Lung (tissue), 12 donors: Measurements from ENCODE around the gene PSMC4. TPM values are rescaled to one million over a fixed set of nuclear protein-coding genes. Genes with fewer than 3 reads are reported as not detected.

Source experiments
- ATAC-seq: fragments of 200-7000 bp; cut with Tn5 transposase; one replicate; pipeline ENCODE4 v1.9.1; 2020; ENCODE audit warnings: moderate number of reproducible peaks; ENCODE audit not compliant: insufficient read depth, low FRiP score
- DNase-seq, 3 donors: peaks; one replicate each; pipeline ENCODE4 v3.0.0-alpha.2; 2013 to 2017
- H3K27ac ChIP-seq, 2 donors: one replicate each; pipeline ENCODE4 v1.5.1; 2013; ENCODE audit warnings: mild to moderate bottlenecking in 2 of 2, moderate library complexity in 2 of 2, control low read depth in 1 of 2, inconsistent platforms in 1 of 2, low read depth in 1 of 2, low read length in 1 of 2
- H3K27me3 ChIP-seq, 3 donors: one replicate each; pipeline ENCODE4 v1.5.1; 2013; ENCODE audit warnings: low read length in 2 of 3; ENCODE audit not compliant: control insufficient read depth in 3 of 3, insufficient read depth in 3 of 3
- H3K36me3 ChIP-seq, 4 donors: one replicate each; pipeline ENCODE4 v1.5.1; 2013; ENCODE audit warnings: low read length in 4 of 4, mild to moderate bottlenecking in 1 of 4, moderate library complexity in 1 of 4; ENCODE audit not compliant: control insufficient read depth in 4 of 4, insufficient read depth in 4 of 4
- H3K4me1 ChIP-seq, 5 donors: one replicate each; pipeline ENCODE4 v1.5.1; 2013; ENCODE audit warnings: low read length in 5 of 5, mild to moderate bottlenecking in 2 of 5, moderate library complexity in 1 of 5; ENCODE audit not compliant: control insufficient read depth in 5 of 5, insufficient read depth in 5 of 5
- H3K4me3 ChIP-seq: one replicate; pipeline ENCODE4 v1.5.1; 2013; ENCODE audit warnings: mild to moderate bottlenecking, control low read depth, moderate library complexity
- H3K9ac ChIP-seq, 2 donors: one replicate each; pipeline ENCODE4 v1.5.1; 2013; ENCODE audit warnings: low read length in 2 of 2, control low read depth in 1 of 2; ENCODE audit not compliant: insufficient read depth in 1 of 2
- H3K9me3 ChIP-seq, 4 donors: one replicate each; pipeline ENCODE4 v1.5.1; 2013; ENCODE audit warnings: low read length in 3 of 4, mild to moderate bottlenecking in 1 of 4, moderate library complexity in 1 of 4; ENCODE audit not compliant: control insufficient read depth in 4 of 4, insufficient read depth in 3 of 4
- WGBS, 2 donors: extraction: QIAGEN DNeasy Blood & Tissue Kit; methylation state at CpG; one replicate each; pipeline ENCODE4 v1.1.7; 2013; 5-methylcytosine and 5-hydroxymethylcytosine counted together
- polyA plus RNA-seq, 2 donors: library from polyadenylated mRNA; stranded (reverse); fragments of 200-250 nt; gene quantifications; one replicate each; pipeline ENCODE4 v1.2.1, GENCODE V29; 2013
- total RNA-seq, 2 donors: library from RNA; depleted of rRNA in 1 of 2; stranded (reverse); fragments of >200 nt in 1 of 2; gene quantifications; one replicate each; pipeline ENCODE4 v1.2.1, GENCODE V29; 2014 to 2021
- TF ChIP-seq, protein P1 (sequence below): IDR thresholded peaks from 2 replicates; pipeline ENCODE4 v1.5.1; 2012; ENCODE audit warnings: mild to moderate bottlenecking; ENCODE audit errors: control extremely low read depth, extremely low read depth
- donor health status: control.
- donor health status: control.
- donor health status: Bipolar disorder and iron deficiency.
- donor health status: healthy.
- donor health status: DM: yes; HTN: yes; CAD: no.

PSMC4 gene
- total and polyA plus RNA-seq, 4 donors: 45.2 to 95.4 (median 87.2) TPM

DNA sequence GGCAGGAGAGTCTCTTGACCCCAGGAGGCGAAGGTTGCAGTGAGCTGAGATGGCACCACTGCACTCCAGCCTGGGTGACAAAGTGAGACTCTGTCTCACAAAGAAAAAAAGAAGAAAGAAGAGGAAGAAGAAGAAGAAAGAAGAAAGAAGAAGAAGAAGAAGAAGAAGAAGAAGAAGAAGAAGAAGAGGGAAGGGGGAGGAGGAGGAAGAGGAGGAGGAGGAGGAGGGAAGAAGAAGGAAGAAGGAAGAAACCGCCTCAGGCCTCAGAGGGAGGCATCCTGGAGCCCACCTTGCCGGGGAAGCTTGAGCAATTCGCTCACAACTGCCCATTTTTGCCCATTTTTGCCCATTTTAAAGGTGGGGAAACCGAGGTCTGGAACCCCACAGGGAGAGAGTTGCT lies 46.0 kb upstream of the PSMC4 start:
- 74 to 85% methylated on average over 5 of the region's 5 CpGs for WGBS, 2 donors

DNA sequence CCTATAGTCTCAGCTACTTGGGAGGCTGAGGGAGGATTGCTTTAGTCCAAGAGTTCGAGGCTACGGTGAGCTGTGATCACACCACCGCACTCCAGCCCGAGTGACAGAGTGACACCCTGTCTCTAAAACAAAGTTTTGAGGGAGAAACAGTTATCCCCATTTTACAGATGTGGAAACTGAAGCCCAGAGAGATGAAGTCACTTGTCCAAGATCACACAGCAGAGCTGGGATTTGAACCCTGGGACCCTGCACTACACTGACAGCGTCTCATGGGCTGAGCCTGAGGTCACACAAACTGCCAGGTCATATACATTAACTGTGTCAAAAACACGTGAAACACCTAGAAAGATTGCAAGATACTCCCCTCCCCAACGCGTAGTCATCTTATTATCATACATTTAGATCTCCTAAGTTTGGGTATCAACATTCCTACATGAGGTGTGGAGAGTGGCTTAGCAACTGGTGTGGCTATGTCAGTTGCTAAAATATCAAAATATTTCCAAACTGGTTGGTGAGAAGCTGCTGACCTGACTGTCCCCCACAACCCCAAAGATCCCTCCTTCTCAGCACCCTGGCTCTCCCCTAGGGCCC lies 44.7 kb upstream of the PSMC4 start:
- peaks cover 0 to 4% (median 0%) of the 10 kb centered on the region in 4 donors for H3K9me3 ChIP-seq
- WGBS, 2 donors: 89 to 94% methylated on average over 8 of the region's 8 CpGs

More for the DNA sequence above, 46.0 kb upstream of the PSMC4 start:
- DNase-seq (no peak), ATAC-seq (no peak)
- Histone ChIP-seq H3K9me3 (peaks cover 0 to 4% (median 0%) of the 10 kb centered on the region in 4 donors), H3K36me3 (no peaks in the 10 kb centered on the region), H3K27ac (no peak overlapping the region), H3K27me3 (no peaks in the 10 kb centered on the region), H3K4me1 (no peaks in the 10 kb centered on the region), H3K9ac (no peak overlapping the region), H3K4me3 (no peak overlapping the region)
- TF ChIP-seq, protein P1, sequence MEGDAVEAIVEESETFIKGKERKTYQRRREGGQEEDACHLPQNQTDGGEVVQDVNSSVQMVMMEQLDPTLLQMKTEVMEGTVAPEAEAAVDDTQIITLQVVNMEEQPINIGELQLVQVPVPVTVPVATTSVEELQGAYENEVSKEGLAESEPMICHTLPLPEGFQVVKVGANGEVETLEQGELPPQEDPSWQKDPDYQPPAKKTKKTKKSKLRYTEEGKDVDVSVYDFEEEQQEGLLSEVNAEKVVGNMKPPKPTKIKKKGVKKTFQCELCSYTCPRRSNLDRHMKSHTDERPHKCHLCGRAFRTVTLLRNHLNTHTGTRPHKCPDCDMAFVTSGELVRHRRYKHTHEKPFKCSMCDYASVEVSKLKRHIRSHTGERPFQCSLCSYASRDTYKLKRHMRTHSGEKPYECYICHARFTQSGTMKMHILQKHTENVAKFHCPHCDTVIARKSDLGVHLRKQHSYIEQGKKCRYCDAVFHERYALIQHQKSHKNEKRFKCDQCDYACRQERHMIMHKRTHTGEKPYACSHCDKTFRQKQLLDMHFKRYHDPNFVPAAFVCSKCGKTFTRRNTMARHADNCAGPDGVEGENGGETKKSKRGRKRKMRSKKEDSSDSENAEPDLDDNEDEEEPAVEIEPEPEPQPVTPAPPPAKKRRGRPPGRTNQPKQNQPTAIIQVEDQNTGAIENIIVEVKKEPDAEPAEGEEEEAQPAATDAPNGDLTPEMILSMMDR: no peak

DNA sequence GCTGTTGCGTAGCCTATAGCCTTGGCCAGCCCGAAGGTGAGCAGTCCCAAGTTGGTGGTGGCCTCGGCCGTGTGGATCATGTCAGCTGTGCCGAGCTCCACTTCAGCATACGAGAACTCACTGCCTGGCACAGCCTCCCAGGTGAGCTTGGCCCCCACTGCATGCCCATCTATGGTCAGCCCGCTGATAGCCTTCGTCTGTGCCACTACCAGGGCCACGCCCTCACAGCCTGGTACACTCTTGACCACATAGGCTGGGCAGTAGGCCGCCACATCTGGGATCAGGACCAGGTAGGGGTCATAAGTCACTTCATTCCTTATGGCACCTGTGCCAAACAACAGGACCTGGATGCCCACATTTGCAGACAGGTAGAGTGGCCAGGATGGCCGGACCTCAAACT lies 43.9 kb upstream of the PSMC4 start:
- no peak for ATAC-seq
- 93 to 94% methylated on average over 11 of the region's 11 CpGs for WGBS, 2 donors

More for the DNA sequence above, 44.7 kb upstream of the PSMC4 start:
- TF ChIP-seq, protein P1: no peak
- Histone ChIP-seq H3K9ac (no peak overlapping the region), H3K4me1 (no peaks in the 10 kb centered on the region), H3K4me3 (no peak overlapping the region), H3K27ac (no peak overlapping the region), H3K27me3 (no peaks in the 10 kb centered on the region), H3K36me3 (no peaks in the 10 kb centered on the region)
- DNase-seq: no peak
- no peak for ATAC-seq

More for the DNA sequence above, 43.9 kb upstream of the PSMC4 start:
- Histone ChIP-seq H3K36me3 (no peaks in the 10 kb centered on the region), H3K9me3 (peaks cover 0 to 4% (median 0%) of the 10 kb centered on the region in 4 donors), H3K4me3 (no peak overlapping the region), H3K4me1 (no peaks in the 10 kb centered on the region), H3K27ac (no peak overlapping the region), H3K27me3 (no peaks in the 10 kb centered on the region), H3K9ac (no peak overlapping the region)
- TF ChIP-seq, protein P1: no peak
- DNase-seq: no peak
